Neural crest cell (in vitro differentiated cells): ENCODE measurements around the gene HPS4. TPM values are rescaled to one million over a fixed set of nuclear protein-coding genes. Genes with fewer than 3 reads are reported as not detected.

Experiments used
- DNase-seq: peaks from one replicate; pipeline ENCODE4 v3.0.0; 2021; ENCODE audit warnings: low read depth, mixed read lengths, low spot score
- H3K27ac Mint-ChIP-seq: one replicate; pipeline ENCODE4 v1.8.0; 2021; ENCODE audit warnings: mild to moderate bottlenecking, mixed read lengths; ENCODE audit not compliant: unreplicated experiment
- H3K27me3 Mint-ChIP-seq: 2 replicates; pipeline ENCODE4 v1.8.0; 2021; ENCODE audit warnings: low read depth, mild to moderate bottlenecking, mixed read lengths
- H3K36me3 Mint-ChIP-seq: 2 replicates; pipeline ENCODE4 v1.8.0; 2021; ENCODE audit warnings: low read depth, mild to moderate bottlenecking, mixed read lengths
- H3K4me1 Mint-ChIP-seq: 2 replicates; pipeline ENCODE4 v1.8.0; 2021; ENCODE audit warnings: mixed read lengths
- H3K4me3 Mint-ChIP-seq: one replicate; pipeline ENCODE4 v1.8.0; 2021; ENCODE audit warnings: mild to moderate bottlenecking, mixed read lengths
- H3K9me3 Mint-ChIP-seq: 2 replicates; pipeline ENCODE4 v1.8.0; 2021; ENCODE audit warnings: mixed read lengths
- CTCF ChIP-seq: fragments of 200-600 bp; sonication (generic); conservative IDR thresholded peaks from 2 replicates; pipeline ENCODE4 v1.5.0; 2021; ENCODE audit warnings: antibody characterized with exemption, mild to moderate bottlenecking
- total RNA-seq: library from RNA; stranded (reverse); gene quantifications from 2 replicates; pipeline ENCODE4 v1.2.1, GENCODE V29; 2021

HPS4 gene
- total RNA-seq, 1 donor from 2014 or later = 48.5 TPM

DNA sequence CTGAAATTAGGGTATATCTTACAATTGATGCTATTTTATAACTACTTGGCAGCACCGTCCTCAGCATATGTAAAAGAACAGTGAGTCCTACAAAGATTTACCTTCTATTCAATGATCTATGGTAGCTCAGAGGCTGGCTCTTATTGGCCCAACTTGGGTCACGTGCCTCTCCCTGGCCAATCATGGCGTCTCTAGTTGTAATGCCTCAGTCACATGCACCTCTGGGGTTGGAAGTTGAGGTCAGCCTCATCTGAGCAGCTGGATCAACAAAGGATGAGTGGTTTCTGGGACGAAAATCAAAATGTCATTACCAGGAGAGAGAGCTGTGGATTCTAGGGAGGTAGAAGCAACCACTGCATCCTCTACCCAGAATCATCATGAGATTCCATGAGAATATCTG is 77.5 kb downstream of the HPS4 start:
- no peak for DNase-seq
- Mint-ChIP-seq H3K4me1 (peaks cover 16% of the 10 kb centered on the region), H3K36me3 (no peaks in the 10 kb centered on the region), H3K27ac (no peak overlapping the region), H3K9me3 (no peaks in the 10 kb centered on the region), H3K27me3 (peaks cover 31% of the 10 kb centered on the region), H3K4me3 (no peak overlapping the region)
- no peak for TF ChIP-seq CTCF

- Mint-ChIP-seq H3K4me3 (no peak overlapping the region), H3K27me3 (peaks cover 28% of the 10 kb centered on the region), H3K36me3 (no peaks in the 10 kb centered on the region), H3K4me1 (peaks cover 13% of the 10 kb centered on the region), H3K27ac (no peak overlapping the region), H3K9me3 (no peaks in the 10 kb centered on the region)
- TF ChIP-seq CTCF = no peak
- DNase-seq = no peak
Measured at GRCh38 chr22:26404851-26405421, 78.6 kb downstream of the HPS4 start.

DNA sequence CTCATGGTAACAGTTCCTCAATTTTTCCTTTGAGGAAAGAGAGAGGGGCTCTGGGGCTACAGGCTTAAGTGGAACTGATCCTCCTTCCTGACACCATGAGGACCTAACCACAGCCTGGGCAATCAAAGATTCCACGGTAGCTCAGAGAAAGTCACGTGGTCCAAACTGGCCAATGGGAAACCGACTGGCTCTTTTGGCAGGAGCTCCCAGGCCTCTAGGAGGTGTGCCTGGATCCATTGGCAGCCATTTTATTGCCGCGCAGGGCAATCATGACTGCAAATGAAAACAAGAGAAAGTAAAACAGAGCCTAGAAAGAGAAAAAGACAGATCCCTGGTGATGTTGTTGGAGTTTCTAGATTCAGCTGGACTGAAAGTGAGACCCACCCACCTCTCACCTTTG is 81.9 kb downstream of the HPS4 start:
- no peak for TF ChIP-seq CTCF
- Mint-ChIP-seq H3K36me3 (no peaks in the 10 kb centered on the region), H3K27ac (no peak overlapping the region), H3K9me3 (no peaks in the 10 kb centered on the region), H3K4me1 (peaks cover 9% of the 10 kb centered on the region), H3K27me3 (peaks cover 18% of the 10 kb centered on the region), H3K4me3 (no peak overlapping the region)
- no peak for DNase-seq

Other genes starting within 250 kb of the HPS4 start
- gene ASPHD2, start 54.5 kb downstream of the HPS4 start, total RNA-seq = 4.5 and 4.9 TPM in 2 replicates
- gene SRRD, start 94 bp upstream of the HPS4 start, total RNA-seq = 30.8 and 32.4 TPM in 2 replicates
- 33.6 and 34.3 TPM in 2 replicates for gene TFIP11, start 28.7 kb upstream of the HPS4 start, total RNA-seq
- 10.7 and 11.8 TPM in 2 replicates for gene TPST2, start 106.3 kb upstream of the HPS4 start, total RNA-seq
- gene CRYBB1, start 134.2 kb upstream of the HPS4 start, total RNA-seq = not detected in 2 replicates
- not detected in 2 replicates for gene CRYBA4, start 138.2 kb upstream of the HPS4 start, total RNA-seq
- gene MIAT, start 173.8 kb upstream of the HPS4 start, total RNA-seq = 42.0 and 45.6 TPM in 2 replicates